HG03039 (cell line): ENCODE data around the gene CEP76.
A peak's percentile ranks its signal among the peaks of the same experiment; 100 is the strongest.

ENCODE experiments used
- ATAC-seq: cut with Tn5 transposase; IDR thresholded peaks from one replicate; pipeline ENCODE4 v1.9.1; 2021; ENCODE audit warnings: mild to moderate bottlenecking, moderate library complexity; ENCODE audit not compliant: unreplicated experiment

The CEP76 gene, protein sequence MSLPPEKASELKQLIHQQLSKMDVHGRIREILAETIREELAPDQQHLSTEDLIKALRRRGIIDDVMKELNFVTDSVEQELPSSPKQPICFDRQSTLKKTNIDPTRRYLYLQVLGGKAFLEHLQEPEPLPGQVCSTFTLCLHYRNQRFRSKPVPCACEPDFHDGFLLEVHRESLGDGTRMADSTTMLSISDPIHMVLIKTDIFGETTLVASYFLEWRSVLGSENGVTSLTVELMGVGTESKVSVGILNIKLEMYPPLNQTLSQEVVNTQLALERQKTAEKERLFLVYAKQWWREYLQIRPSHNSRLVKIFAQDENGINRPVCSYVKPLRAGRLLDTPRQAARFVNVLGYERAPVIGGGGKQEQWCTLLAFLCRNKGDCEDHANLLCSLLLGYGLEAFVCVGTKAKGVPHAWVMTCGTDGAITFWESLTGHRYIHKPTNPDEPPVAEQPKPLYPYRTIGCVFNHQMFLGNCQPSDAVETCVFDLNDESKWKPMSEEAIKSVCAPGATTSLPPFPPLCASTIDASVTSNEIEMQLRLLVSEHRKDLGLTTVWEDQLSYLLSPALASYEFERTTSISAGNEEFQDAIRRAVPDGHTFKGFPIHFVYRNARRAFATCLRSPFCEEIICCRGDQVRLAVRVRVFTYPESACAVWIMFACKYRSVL

DNA sequence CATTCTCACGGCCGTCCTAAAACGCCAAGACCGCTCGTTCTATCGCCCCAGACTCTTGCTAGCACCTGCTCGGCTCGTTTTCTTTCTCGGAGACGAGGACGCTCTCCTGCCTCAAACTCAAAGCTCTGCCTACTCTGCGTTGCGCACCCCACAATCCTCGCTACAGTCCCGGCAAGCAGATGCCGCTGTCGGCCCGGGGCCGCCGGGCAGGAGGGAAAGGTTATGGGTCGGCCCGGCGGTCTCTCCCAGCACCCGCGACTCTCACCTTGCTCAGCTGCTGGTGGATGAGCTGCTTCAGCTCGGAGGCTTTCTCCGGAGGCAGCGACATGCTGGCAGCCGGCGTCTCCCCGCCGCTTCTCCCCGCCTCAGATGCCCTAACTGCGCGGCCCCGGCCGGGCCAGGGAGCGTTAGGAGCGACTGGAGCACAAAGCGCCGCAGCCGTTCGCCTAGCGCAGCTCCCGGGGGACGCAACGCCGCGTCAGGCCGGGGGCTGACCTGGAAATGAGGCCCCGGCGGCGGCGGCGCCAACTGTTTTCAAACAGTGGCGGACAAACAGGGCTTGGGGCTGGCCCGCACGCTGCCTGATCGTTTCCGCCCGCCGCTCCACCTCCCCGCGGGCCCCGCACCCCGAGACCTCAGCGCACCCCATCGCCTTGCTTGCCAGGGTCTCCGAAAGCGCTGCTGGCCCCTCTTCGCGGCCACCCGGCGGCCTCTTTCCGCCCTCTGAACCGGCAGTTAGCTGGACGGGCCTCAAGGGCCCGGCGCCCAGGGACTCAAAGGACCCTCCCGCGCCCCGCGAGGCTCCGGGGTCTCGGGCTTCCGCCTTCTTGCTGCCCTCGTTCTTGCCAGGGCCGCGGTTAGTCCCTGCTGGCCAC lies at the start of gene CEP76, which contains the start of gene PSMG2:
CEP76 (minus strand) TSS at position 503 of the 875 bp plus-strand sequence; CDS start at position 328, 175 bp downstream.
PSMG2 (plus strand) TSS at position 822 of the 875 bp plus-strand sequence. CDS start 66 bp downstream, outside the sequence.
- peak; percentile 75 for ATAC-seq

DNA sequence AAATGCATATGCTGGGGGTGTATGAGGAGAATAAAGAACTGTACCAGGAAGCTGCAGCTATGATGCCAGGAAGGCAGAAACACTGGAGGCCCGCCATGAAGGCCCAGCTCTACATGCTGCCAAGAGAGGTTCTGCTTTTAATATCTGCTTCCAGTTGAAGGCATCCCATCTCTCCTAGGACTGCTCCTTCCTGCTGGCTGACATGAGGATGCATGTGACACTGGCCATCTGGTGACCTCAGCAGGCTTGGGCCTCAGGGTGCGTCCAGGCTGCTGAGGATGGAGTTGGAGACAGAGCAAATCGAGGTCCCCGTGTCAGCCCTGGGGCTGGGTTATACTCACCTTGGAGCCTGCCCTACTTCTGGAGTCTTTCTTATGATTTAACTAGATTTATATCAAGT lies 49.4 kb upstream of the CEP76 start:
- no peak for ATAC-seq

DNA sequence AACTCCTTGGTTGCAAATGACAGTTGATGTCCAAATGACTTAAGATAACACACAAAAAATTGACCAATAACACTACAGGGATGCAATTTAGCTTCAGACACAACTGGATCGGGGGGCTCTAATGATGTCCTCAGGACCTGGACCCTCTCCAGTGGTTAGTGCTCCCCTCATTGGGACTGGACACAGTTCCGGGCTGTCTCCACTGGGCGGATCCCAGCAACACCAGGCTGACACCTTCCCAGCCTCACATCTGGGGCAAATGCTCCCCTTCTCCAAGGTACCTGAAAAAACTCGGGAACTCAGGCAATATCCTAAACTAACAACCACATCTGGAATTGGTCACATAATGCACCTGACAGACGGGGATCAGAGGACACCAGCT lies 49.0 kb upstream of the CEP76 start:
- ATAC-seq, result no peak

DNA sequence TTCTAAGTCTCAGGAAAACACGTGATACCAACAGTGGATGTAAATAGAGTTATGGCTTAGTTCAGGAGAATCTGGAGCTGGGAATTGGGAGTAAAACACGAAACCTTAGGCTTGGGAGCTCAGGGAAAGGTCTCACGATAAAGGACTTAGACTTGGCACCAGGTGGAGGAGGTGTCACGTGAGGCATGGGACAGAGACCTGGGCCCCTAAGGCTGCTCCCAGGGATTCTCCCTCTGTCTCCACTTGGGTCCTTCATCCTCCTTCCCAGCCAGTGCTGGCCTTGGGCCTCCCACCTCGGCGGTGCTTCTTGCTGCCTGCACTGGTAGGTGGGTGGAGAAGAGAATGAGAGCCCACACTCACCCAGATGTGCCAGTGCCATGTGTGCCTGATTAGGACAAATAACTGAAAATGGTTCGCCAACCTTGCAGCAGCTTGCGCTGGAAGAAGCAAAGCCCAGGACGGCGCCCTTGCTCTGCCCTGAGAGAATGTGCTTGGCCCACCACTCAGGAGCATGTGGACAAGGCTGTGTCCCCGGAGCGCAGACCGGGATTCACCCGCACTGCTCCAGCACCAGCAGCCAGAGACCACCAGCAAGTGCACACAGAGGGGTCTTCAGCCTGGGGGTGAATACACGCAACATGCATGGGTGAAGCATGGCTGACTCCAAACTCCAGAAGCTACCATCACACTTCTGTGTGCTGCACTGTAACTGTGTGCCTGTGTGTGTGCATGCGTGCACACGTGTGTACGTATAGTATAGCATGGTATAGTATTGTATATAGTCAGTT lies 48.4 kb upstream of the CEP76 start:
- ATAC-seq, result no peak

DNA sequence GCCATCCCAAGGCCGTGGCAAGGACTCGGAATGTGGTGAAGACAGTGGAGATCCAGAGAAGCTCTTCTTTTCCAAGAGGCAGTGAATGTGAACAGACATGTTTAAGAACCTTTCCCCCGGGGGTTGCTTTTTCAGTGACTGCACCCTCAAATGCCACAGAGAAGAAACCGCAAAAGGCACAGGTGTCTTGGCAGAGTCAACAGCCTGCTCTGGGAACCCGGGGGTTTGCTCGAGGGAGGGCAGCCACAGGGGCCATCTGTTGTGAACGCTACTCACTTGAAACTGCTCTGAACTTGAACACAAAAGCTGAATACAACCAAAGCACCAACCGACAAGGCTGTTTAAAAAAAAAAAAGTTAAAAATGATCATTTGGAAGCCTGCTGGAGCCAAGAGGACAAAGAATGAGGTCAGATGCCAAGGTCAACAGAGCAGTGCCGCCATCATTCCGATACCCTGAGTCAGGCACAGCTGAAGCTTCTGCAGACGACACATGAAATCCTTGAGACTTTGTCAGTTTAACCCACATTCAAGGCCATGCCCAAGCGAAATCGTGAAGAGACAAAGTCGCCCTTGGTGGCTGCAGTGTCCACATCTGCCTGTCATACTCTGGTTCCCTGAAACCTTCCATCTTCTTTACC lies 47.7 kb upstream of the CEP76 start:
- ATAC-seq, result no peak

DNA sequence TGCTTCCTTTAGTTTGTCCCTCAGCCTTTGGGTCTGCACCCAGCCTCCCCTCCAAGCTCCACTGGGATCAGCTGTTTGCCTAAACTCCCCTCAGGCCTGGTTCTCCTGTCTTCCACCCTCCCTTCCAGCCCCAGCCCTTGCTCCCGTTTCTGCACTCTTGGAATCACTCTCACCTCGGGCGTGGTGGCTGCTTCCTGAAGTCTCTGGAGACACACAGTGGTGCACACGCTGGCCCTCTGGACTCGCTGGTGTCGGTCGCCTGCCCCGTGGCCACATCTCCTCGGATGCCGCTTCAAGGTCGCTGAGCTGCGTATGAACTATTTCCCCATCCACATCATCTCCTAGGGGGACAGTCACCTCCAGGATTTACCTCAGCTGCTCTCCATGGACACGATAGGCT lies 46.6 kb upstream of the CEP76 start:
- ATAC-seq, result no peak

DNA sequence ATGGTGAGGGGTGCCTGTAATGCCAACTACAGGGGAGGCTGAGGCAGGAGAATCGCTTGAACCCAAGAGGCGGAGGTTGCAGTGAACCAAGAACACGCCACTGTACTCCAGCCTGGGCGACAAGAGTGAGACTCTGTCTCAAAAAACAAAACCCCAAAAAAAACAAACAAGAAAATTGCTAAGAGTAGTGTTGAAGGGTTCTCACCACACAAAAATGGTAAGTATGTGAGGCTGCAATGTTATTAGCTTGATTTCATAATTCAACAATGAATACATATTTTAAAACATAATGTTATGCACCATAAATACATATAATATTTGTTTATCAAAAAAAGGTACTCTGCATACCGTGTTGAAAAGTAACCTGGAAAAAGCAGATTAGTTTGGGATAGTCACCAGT lies 46.1 kb upstream of the CEP76 start:
- no peak for ATAC-seq

DNA sequence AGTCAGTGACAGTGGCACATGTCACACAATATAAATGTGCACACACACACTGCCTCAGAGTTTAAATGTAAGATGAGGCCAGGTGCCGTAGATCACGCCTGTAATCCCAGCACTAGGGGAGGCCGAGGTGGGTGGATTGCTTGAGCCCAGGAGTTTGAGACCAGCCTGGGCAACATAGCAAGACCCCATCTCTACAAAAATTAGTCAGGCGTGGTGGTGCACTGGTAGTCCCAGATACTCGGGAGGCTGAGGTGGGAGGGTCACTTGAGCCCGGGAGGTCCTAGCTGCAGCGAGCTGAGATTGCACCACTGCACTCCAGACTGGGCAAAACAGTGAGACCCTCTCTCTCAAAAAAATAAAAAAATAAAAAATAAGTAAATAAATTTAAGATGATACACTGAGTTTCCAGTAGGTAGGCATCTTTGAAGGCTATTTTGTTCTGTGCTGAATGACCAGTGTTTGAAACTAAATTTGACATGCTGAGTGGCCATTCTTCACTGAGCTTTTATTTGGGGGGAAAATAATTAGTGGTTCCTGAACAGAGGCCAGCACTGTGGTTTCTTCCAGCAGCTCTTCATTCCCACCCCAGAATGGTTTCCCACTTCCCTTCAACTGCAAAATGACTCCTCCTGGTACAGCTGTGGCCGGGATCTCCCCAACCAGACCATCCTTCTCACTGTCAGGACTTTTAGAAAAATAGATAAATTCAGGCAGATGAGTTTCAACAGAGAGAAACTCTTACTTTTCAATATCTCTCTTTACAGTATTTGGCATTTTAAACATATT lies 45.2 kb upstream of the CEP76 start:
- ATAC-seq, result no peak

DNA sequence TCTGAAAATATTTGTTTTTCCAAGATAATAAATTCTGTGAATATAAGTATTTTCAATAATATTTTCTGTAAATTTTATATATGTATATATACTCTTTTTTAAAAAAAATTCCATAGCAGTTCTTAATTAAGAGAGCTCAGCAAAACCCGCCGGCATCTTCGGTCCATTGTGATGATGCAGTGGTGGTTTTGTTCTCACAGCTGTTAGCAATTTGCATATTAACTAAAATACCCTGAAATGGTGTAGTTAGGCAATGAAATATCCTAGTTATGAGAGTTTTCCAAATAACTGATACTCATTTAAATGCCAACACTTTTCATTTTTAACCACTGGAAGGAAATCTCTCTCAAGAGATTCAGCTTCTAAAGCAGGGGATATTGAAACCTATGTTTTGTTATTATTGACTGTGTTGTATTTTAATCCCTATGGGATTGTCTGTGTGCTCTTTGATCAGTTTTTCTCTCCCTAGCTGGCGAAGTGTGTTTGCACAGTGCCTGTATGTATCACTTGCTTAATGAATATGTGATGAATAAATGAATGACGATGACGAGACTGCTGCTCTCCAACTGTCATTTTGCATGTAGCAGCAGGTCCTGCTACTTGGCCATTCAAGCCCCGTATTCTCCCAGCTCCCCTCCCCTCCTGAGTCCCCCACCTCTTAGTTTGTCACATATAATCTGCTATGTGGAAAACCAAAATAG lies 42.7 kb upstream of the CEP76 start:
- ATAC-seq, result no peak

DNA sequence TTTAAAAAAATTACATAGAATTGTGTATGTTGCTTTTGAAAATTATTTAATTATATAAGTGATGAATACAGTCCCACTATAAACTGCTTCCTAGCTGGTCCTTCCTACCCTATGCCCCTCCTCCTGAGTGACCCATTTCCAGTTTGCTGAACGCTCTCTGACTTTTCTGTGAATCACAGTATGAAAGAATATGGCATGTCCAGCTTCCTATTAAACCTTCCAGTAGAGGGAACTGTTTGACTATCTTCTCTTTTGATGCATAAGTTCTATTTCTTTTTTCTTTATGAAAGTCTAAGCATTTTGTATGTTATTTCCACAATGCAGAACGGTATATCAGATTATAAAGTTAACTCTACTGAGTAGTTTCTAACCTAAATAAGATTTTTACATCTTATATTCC lies 41.6 kb upstream of the CEP76 start:
- no peak for ATAC-seq

DNA sequence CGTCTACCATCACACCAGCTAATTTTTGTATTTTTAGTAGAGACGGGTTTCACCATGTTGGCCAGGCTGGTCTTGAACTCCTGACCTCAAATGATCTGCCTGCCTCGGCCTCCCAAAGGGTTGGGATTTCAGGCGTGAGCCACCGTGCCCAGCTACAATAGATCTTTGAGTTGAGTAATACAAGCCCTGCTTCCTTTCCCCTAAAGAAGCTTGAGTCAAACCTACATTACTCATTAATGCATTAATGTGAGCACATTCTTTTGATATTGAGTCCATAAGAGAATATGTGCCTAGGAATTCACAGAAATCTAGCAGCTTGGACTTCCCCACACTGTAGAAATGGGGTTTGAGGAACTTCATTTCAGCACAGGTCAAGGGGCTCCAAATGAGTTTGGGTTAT lies 39.9 kb upstream of the CEP76 start:
- no peak for ATAC-seq

DNA sequence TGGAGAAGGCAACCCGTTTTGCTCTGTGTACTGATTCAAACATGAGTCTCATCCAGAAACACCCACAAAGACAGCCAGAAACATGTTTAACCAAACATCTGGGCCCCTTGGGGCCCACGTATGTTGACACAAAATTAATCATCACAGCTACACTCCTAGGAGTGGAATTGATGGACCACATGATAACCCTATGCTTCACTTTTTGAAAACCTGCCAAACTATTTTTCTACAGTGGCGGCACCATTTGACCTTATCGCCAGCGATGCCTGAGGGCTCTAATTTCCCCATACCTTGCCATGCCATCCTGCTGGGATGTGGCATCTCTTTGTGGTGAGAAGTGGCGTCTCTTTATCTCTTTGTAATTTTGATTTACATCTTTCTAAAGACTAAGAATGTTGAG lies 38.8 kb upstream of the CEP76 start:
- ATAC-seq, result no peak

DNA sequence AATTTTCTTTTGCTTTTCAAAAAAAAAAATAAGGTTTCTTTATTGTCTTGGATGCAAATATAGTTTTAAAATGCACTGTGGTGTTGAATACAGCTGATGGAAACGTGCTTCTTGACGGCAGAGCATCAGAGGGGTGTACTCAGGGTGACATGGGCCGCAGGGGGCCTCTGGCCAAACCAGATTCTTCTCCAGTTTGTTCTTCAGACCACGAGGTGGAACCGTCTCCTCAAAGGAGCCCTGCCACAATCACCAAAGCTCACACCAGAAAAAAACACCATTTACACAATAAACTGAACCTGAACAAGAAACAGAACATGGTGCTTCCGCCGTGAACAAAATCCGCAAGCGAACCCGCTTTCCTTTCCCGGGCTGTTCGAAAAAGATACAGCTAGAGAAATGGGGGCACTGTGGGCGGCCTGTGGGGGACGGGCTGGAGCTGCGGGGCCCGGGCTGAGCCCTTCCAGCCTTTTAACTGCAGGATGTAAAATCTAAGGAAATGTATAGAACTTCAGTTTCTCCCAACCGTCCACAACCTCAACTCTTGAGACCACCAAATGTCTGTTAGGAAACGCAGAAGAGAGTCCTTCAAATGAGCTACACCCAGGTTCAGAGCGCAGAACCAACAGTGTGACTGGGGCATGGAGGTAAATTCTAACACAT lies 34.9 kb upstream of the CEP76 start:
- no peak for ATAC-seq

DNA sequence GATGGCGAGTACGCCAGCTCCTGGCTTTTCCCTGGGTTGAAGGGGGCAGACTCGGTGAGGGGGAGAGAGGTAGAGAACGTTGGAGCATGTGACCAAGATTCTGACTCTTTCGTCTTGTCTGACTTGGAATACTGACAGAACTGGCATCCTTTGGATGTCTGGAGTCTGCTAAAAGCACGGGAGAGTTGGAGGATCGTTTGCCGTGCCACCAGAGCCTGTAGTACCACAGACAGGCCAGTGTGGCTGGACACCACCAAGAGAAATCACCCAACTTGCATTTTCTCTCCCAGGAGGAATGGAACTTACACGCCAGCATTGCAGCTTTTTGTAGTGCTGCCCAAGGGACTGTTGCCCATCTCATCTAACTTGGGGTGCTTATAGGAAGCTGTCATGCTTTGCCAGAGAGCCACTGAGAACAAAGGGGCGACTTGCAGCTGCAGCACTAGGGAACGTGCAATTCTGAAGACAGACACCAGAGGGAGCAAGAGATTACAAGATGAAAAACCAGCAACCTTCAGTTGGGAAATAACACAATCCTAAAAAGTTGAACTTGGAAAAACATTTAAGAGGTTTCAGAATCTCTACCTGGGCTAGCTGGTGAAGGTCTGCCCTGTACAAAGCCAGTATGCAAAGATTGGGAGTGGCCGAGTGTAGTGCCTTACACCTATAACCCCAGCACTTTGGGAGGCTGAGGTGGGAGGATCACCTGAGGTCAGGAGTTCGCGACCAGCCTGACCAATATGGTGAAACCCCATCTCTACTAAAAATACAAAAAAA lies 24.4 kb upstream of the CEP76 start:
- ATAC-seq, result no peak

DNA sequence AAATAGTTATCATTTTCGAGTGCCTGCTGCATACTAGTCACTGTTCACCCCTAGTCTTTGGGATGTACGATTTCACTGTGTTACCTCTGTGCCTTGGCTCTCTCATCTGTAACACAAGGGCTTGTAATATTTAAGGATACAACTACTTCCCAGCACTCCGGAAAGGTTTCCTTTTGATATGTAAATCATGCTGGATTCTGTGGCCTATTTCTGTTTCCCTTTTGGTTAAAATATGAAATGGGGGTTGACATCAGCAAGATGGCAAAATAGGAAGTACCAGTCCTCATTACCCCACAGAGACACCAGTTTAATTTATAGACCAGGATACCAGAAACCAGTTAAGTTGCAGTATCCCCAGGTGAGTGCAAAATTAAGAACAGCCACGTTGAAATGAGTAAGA lies 23.8 kb upstream of the CEP76 start:
- no peak for ATAC-seq

DNA sequence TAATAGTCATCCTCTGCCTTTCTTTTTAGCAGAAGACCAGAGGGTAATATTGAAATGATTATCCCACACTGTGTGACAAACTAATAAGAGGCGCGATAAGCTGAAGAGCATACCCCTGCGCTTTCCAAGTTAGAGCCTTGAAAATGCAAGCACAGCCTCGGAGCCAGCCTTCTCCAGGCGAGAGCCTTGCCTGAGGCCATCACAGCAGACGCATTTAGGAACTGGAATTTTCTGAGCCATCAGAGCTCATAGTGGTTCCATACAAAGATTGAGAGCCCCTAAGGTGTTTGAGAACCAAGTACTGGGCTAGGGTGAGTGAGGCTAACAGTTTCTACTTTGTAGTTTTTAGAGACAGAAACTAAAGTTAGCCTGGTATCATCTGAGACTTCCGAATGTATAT lies 20.2 kb upstream of the CEP76 start:
- ATAC-seq, result no peak

DNA sequence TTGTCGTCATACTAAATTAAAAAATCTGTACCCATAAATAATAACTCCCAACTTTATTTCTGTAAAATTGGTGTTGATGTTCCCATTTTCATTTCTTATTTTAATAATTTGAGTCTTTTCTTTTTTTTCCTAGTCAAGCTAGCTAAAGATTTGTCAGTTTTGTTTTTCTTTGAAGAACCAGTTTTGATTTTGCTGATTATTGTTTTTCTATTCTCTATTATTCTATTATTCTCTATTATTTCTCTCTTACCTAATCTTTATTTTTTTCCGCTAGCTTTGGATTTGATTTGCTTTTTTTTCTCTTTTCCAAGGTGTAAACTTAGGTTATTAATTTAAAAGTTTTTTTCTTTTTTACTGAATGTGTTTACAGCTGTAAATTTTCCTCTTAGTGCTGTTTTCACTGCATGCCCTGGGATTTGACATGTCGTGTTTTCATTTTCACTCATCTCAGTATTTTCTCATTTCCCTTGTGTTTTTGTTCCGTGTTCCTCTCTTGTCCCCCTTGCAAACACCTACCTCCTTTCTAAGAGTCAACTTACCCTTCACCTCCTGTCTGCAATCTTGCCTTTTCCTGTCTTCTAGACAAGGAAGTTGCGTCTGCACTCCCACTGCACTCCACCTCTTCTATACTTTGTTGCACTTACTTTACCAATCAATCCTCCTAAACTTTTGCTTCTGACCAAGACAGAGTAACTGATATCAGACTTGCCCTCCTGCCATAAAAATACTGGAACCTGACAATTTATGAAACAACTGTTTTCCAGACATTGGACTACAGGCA lies 19.2 kb upstream of the CEP76 start:
- no peak for ATAC-seq
